ENCODE results near the gene CPZ. TPM values are rescaled to one million over a fixed set of nuclear protein-coding genes. Genes with fewer than 3 reads are reported as not detected.

Gene CPZ
- total RNA-seq, 1 donor from 2014 or later = 0.67 TPM

- Histone ChIP-seq H3K36me3 (ENCODE audit: control insufficient read depth, insufficient read depth, low read length) (no peaks in the 10 kb centered on the region), H3K27me3 (ENCODE audit: control insufficient read depth, insufficient read depth, low read length) (peaks cover 2% of the 10 kb centered on the region), H3K4me3 (ENCODE audit: low read depth, low read length) (no peak overlapping the region)
- no peak for DNase-seq (ENCODE audit: low read depth)
- TF ChIP-seq CTCF (IDR thresholded peaks at IDR 0.05; ENCODE audit: insufficient read depth, low read length, poor library complexity, severe bottlenecking) = no peak
Measured at GRCh38 chr4:8615366-8615765, 22.8 kb downstream of the CPZ start.

- no peak overlapping the region for H3K4me3 ChIP-seq (ENCODE audit: low read depth, low read length)
- no peak for TF ChIP-seq CTCF (IDR thresholded peaks at IDR 0.05; ENCODE audit: insufficient read depth, low read length, poor library complexity, severe bottlenecking)
- DNase-seq (ENCODE audit: low read depth) = no peak
- peaks cover 2% of the 10 kb centered on the region for H3K27me3 ChIP-seq (ENCODE audit: control insufficient read depth, insufficient read depth, low read length)
- no peaks in the 10 kb centered on the region for H3K36me3 ChIP-seq (ENCODE audit: control insufficient read depth, insufficient read depth, low read length)
Measured at GRCh38 chr4:8615921-8616787, 23.6 kb downstream of the CPZ start.

DNA sequence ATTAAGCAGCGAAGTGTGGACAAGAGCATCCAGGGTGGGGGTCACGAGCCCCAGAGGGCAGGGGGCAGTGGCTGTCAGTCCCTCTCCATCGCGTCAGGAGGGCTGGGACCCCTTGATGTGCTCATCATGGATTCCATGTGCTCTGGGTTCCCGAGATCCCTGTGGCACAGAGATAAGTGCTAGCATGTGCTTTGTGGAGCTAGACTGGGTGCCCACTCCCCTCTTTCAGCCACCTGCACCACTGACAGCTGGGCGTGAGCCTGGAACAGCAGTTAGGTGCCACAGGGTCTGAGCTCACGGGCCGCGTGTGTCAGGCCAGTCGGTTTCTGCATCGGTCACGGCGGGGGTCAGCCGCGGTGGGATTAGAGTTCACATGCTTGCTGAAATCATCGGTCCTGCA lies 24.3 kb downstream of the CPZ start:
- H3K4me3 ChIP-seq (ENCODE audit: low read depth, low read length) = no peak overlapping the region
- peaks cover 2% of the 10 kb centered on the region for H3K27me3 ChIP-seq (ENCODE audit: control insufficient read depth, insufficient read depth, low read length)
- TF ChIP-seq CTCF (IDR thresholded peaks at IDR 0.05; ENCODE audit: insufficient read depth, low read length, poor library complexity, severe bottlenecking) = no peak

GRCh38 chr4:8617486-8618040 lies 25.0 kb downstream of the CPZ start:
- no peak overlapping the region for H3K4me3 ChIP-seq (ENCODE audit: low read depth, low read length)
- H3K27me3 ChIP-seq (ENCODE audit: control insufficient read depth, insufficient read depth, low read length) = peaks cover 2% of the 10 kb centered on the region

More for the DNA sequence above, 24.3 kb downstream of the CPZ start:
- H3K36me3 ChIP-seq (ENCODE audit: control insufficient read depth, insufficient read depth, low read length) = no peaks in the 10 kb centered on the region
- DNase-seq (ENCODE audit: low read depth) = no peak

DNA sequence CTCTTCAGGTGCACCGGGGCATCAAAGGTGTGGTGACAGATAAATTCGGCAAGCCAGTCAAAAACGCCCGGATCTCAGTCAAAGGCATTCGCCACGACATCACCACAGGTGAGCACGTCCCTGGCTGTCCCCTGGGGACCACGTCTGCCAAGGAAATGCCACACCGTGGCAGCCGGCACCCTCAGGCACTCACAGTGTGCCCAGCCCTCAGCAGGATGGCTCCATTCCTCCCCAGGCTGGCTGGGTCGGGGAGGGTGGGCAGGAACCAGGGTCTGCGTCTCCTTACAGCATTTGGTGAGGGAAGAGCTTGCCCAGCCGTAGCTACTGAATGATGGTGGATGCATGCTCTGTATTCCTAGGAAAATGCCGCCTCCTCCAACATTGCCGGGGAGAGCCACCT lies 25.9 kb downstream of the CPZ start:
- peaks cover 2% of the 10 kb centered on the region for H3K27me3 ChIP-seq (ENCODE audit: control insufficient read depth, insufficient read depth, low read length)
- no peak overlapping the region for H3K4me3 ChIP-seq (ENCODE audit: low read depth, low read length)
- no peak for DNase-seq (ENCODE audit: low read depth)
- TF ChIP-seq CTCF (IDR thresholded peaks at IDR 0.05; ENCODE audit: insufficient read depth, low read length, poor library complexity, severe bottlenecking) = no peak
- no peaks in the 10 kb centered on the region for H3K36me3 ChIP-seq (ENCODE audit: control insufficient read depth, insufficient read depth, low read length)

More at GRCh38 chr4:8617486-8618040, 25.0 kb downstream of the CPZ start:
- no peak for TF ChIP-seq CTCF (IDR thresholded peaks at IDR 0.05; ENCODE audit: insufficient read depth, low read length, poor library complexity, severe bottlenecking)
- H3K36me3 ChIP-seq (ENCODE audit: control insufficient read depth, insufficient read depth, low read length) = no peaks in the 10 kb centered on the region
- no peak for DNase-seq (ENCODE audit: low read depth)
